ENCODE results near the gene SCAF11. TPM values are rescaled to one million over a fixed set of nuclear protein-coding genes. Genes with fewer than 3 reads are reported as not detected.

Gene SCAF11
- total RNA-seq, 1 experiment from 2014 or later: 75.7 TPM

- peak overlapping the region; percentile 93 for H2AFZ ChIP-seq (ENCODE audit: low read length)
- H3K4me1 ChIP-seq (ENCODE audit: insufficient read depth, low read length): peaks cover 21% of the 10 kb centered on the region
- no peaks in the 10 kb centered on the region for H3K9me3 ChIP-seq (ENCODE audit: low read length)
- H3K79me2 ChIP-seq (ENCODE audit: low read length): peaks cover 55% of the 10 kb centered on the region
- H3F3A ChIP-seq (ENCODE audit: low read length, unreplicated experiment): no peaks in the 10 kb centered on the region
- H3K36me3 ChIP-seq (ENCODE audit: low read depth, low read length): peaks cover 20% of the 10 kb centered on the region; the same call in 1 of the 2 replicates
- ATAC-seq (peak; percentile 27), DNase-seq (peak; percentile 58)
- POLR2A ChIA-PET (ENCODE audit: unreplicated experiment): interaction anchor here (0.5 kb wide), 1 partner anchor 1031 kb away, joined by 3 read pairs; no protein-coding TSS in a partner anchor
- peak overlapping the region; percentile 93 for H3K27ac ChIP-seq (ENCODE audit: low read length)
- BruUV-seq (replicated peaks): no TSS peak
- H4K20me1 ChIP-seq (ENCODE audit: low read length): peaks cover 39% of the 10 kb centered on the region
- intact Hi-C loops (cut with micrococcal nuclease): loop anchor here (1.0 to 10.0 kb wide), 4 partner anchors 135 to 383 kb away; partner anchors contain the start of gene SLC38A2
- no peak for TF ChIP-seq EZH2phosphoT487 (IDR thresholded peaks at IDR 0.05; ENCODE audit: borderline replicate concordance, low read length)
- H3K4me2 ChIP-seq (ENCODE audit: low read length): peak overlapping the region; percentile 92
- H3K27me3 ChIP-seq (ENCODE audit: low read length): no peaks in the 10 kb centered on the region
- no peaks in the 10 kb centered on the region for H3K9me2 ChIP-seq (replicated peaks; ENCODE audit: low read length)
- peak overlapping the region; percentile 99 for H3K9ac ChIP-seq (ENCODE audit: low read length)
- peak overlapping the region; percentile 83 for H3K4me3 ChIP-seq (ENCODE audit: low read length)
- CTCF ChIA-PET: interaction anchor here (0.6 kb wide), 1 partner anchor 1418 kb away, joined by 3 read pairs; no protein-coding TSS in a partner anchor
Observed at GRCh38 chr12:45989721-45990467, 480 bp downstream of the SCAF11 start.

- peak overlapping the region; percentile 99 for H3K9ac ChIP-seq (ENCODE audit: low read length)
Observed at GRCh38 chr12:45989287-45989686, 1.1 kb downstream of the SCAF11 start.

GRCh38 chr12:45988264-45988663 lies 2.1 kb downstream of the SCAF11 start:
- no peak for ATAC-seq
- no TSS peak for BruUV-seq (replicated peaks)
- Histone ChIP-seq H3K4me2 (ENCODE audit: low read length) (peak overlapping the region; percentile 92), H3K79me2 (ENCODE audit: low read length) (peaks cover 71% of the 10 kb centered on the region), H4K20me1 (ENCODE audit: low read length) (peaks cover 41% of the 10 kb centered on the region), H3K27me3 (ENCODE audit: low read length) (no peaks in the 10 kb centered on the region), H3K4me1 (ENCODE audit: insufficient read depth, low read length) (peaks cover 21% of the 10 kb centered on the region), H3K4me3 (ENCODE audit: low read length) (peak overlapping the region; percentile 83), H3K9me2 (replicated peaks; ENCODE audit: low read length) (no peaks in the 10 kb centered on the region), H3K36me3 (ENCODE audit: low read depth, low read length) (peaks cover 20% of the 10 kb centered on the region; the same call in 1 of the 2 replicates), H3K9me3 (ENCODE audit: low read length) (no peaks in the 10 kb centered on the region), H3K27ac (ENCODE audit: low read length) (no peak overlapping the region), H3K9ac (ENCODE audit: low read length) (peak overlapping the region; percentile 99; the same call in 1 of the 2 replicates), H3F3A (ENCODE audit: low read length, unreplicated experiment) (no peaks in the 10 kb centered on the region), H2AFZ (ENCODE audit: low read length) (no peak overlapping the region)
- ChIA-PET POLR2A (ENCODE audit: unreplicated experiment) (interaction anchor here (0.5 to 0.6 kb wide), 2 partner anchors 197 to 541 kb away, joined by 4 read pairs; no protein-coding TSS in a partner anchor), CTCF (interaction anchor here (0.7 kb wide), 1 partner anchor 848 kb away, joined by 4 read pairs; no protein-coding TSS in a partner anchor)
- peak; percentile 55 for DNase-seq
- intact Hi-C loops (cut with micrococcal nuclease): no loop called here
- TF ChIP-seq, protein P1, sequence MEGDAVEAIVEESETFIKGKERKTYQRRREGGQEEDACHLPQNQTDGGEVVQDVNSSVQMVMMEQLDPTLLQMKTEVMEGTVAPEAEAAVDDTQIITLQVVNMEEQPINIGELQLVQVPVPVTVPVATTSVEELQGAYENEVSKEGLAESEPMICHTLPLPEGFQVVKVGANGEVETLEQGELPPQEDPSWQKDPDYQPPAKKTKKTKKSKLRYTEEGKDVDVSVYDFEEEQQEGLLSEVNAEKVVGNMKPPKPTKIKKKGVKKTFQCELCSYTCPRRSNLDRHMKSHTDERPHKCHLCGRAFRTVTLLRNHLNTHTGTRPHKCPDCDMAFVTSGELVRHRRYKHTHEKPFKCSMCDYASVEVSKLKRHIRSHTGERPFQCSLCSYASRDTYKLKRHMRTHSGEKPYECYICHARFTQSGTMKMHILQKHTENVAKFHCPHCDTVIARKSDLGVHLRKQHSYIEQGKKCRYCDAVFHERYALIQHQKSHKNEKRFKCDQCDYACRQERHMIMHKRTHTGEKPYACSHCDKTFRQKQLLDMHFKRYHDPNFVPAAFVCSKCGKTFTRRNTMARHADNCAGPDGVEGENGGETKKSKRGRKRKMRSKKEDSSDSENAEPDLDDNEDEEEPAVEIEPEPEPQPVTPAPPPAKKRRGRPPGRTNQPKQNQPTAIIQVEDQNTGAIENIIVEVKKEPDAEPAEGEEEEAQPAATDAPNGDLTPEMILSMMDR (conservative IDR thresholded peaks at IDR 0.05; ENCODE audit: low read depth, low read length): no peak
- TF ChIP-seq EZH2phosphoT487 (IDR thresholded peaks at IDR 0.05; ENCODE audit: borderline replicate concordance, low read length) (no peak), EZH2 (IDR thresholded peaks at IDR 0.05; ENCODE audit: low read length, unreplicated experiment) (no peak)

More at GRCh38 chr12:45989287-45989686, 1.1 kb downstream of the SCAF11 start:
- POLR2A ChIA-PET (ENCODE audit: unreplicated experiment): interaction anchor here (0.5 kb wide), 1 partner anchor 1032 kb away, joined by 3 read pairs; no protein-coding TSS in a partner anchor
- peak overlapping the region; percentile 92 for H3K4me2 ChIP-seq (ENCODE audit: low read length)
- H3K9me2 ChIP-seq (replicated peaks; ENCODE audit: low read length): no peaks in the 10 kb centered on the region
- H3F3A ChIP-seq (ENCODE audit: low read length, unreplicated experiment): no peaks in the 10 kb centered on the region
- H4K20me1 ChIP-seq (ENCODE audit: low read length): peaks cover 39% of the 10 kb centered on the region
- H3K27me3 ChIP-seq (ENCODE audit: low read length): no peaks in the 10 kb centered on the region
- TSS peak; percentile 33 for BruUV-seq (replicated peaks)
- H3K9me3 ChIP-seq (ENCODE audit: low read length): no peaks in the 10 kb centered on the region
- peak overlapping the region; percentile 83 for H3K4me3 ChIP-seq (ENCODE audit: low read length)
- H3K79me2 ChIP-seq (ENCODE audit: low read length): peaks cover 61% of the 10 kb centered on the region
- CTCF ChIA-PET: interaction anchor here (0.6 kb wide), 1 partner anchor 1418 kb away, joined by 3 read pairs; no protein-coding TSS in a partner anchor
- H2AFZ ChIP-seq (ENCODE audit: low read length): peak overlapping the region; percentile 93
- TF ChIP-seq, protein P1 (conservative IDR thresholded peaks at IDR 0.05; ENCODE audit: low read depth, low read length): no peak
- TF ChIP-seq EZH2phosphoT487 (IDR thresholded peaks at IDR 0.05; ENCODE audit: borderline replicate concordance, low read length): no peak
- TF ChIP-seq EZH2 (IDR thresholded peaks at IDR 0.05; ENCODE audit: low read length, unreplicated experiment): no peak
- intact Hi-C loops (cut with micrococcal nuclease): loop anchor here (1.0 kb wide), 1 partner anchor 227 kb away; no protein-coding TSS in a partner anchor
- H3K27ac ChIP-seq (ENCODE audit: low read length): peak overlapping the region; percentile 93
- no peak for DNase-seq
- no peak for ATAC-seq
- peaks cover 21% of the 10 kb centered on the region for H3K4me1 ChIP-seq (ENCODE audit: insufficient read depth, low read length)
- H3K36me3 ChIP-seq (ENCODE audit: low read depth, low read length): peaks cover 20% of the 10 kb centered on the region; the same call in 1 of the 2 replicates
